ENCODE measurements around the gene AASDH.

The AASDH gene

GRCh38 chr4:56426273-56426672 lies 39.0 kb upstream of the AASDH start:
- no peak for TF ChIP-seq CTCF (IDR thresholded peaks at IDR 0.05; ENCODE audit: insufficient read depth, low read depth, low read length, missing control alignments)
- DNase-seq (ENCODE audit: low read depth) = no peak

GRCh38 chr4:56425518-56425917 lies 38.2 kb upstream of the AASDH start:
- DNase-seq (ENCODE audit: low read depth) = no peak
- no peak for TF ChIP-seq CTCF (IDR thresholded peaks at IDR 0.05; ENCODE audit: insufficient read depth, low read depth, low read length, missing control alignments)
- no peak overlapping the region for H3K4me3 ChIP-seq (ENCODE audit: low read length)

More at GRCh38 chr4:56426273-56426672, 39.0 kb upstream of the AASDH start:
- no peak overlapping the region for H3K4me3 ChIP-seq (ENCODE audit: low read length)

- H3K4me3 ChIP-seq (ENCODE audit: low read length) = no peak overlapping the region
- peak; percentile 55 for TF ChIP-seq CTCF (IDR thresholded peaks at IDR 0.05; ENCODE audit: insufficient read depth, low read depth, low read length, missing control alignments)
- DNase-seq (ENCODE audit: low read depth) = peak; percentile 40
Observed at GRCh38 chr4:56424697-56425514, 37.6 kb upstream of the AASDH start.

- no peak for TF ChIP-seq CTCF (IDR thresholded peaks at IDR 0.05; ENCODE audit: insufficient read depth, low read depth, low read length, missing control alignments)
- DNase-seq (ENCODE audit: low read depth) = no peak
Observed at GRCh38 chr4:56424176-56424575, 36.9 kb upstream of the AASDH start.

GRCh38 chr4:56417396-56417795 lies 30.1 kb upstream of the AASDH start:
- DNase-seq (ENCODE audit: low read depth) = no peak
- H3K4me3 ChIP-seq (ENCODE audit: low read length) = no peak overlapping the region
- TF ChIP-seq CTCF (IDR thresholded peaks at IDR 0.05; ENCODE audit: insufficient read depth, low read depth, low read length, missing control alignments) = no peak

More at GRCh38 chr4:56424176-56424575, 36.9 kb upstream of the AASDH start:
- H3K4me3 ChIP-seq (ENCODE audit: low read length) = no peak overlapping the region

- no peak overlapping the region for H3K4me3 ChIP-seq (ENCODE audit: low read length)
- TF ChIP-seq CTCF (IDR thresholded peaks at IDR 0.05; ENCODE audit: insufficient read depth, low read depth, low read length, missing control alignments) = no peak
- no peak for DNase-seq (ENCODE audit: low read depth)
Observed at GRCh38 chr4:56416349-56416748, 29.1 kb upstream of the AASDH start.

All from epithelial cell of esophagus (primary cell).